H1 (cell line): Measurements from ENCODE around the gene HOXB8. TPM values are rescaled to one million over a fixed set of nuclear protein-coding genes. Genes with fewer than 3 reads are reported as not detected.
A peak's percentile ranks its signal among the peaks of the same experiment; 100 is the strongest.

Experiments used
- CTCF ChIA-PET: fragments of 300-600 bp; sonication (Branson Sonifier 250); formaldehyde crosslinking; loops from one replicate; lab custom pipeline; 2021; ENCODE audit not compliant: partially characterized antibody; lab: Charles Lee
- POLR2A ChIA-PET: fragments of 300-600 bp; sonication (Branson Sonifier 250); formaldehyde crosslinking; loops from one replicate; lab custom pipeline; 2021; ENCODE audit warnings: inconsistent platforms; ENCODE audit not compliant: partially characterized antibody; lab: Charles Lee
- DNase-seq, 2 experiments: peaks; one replicate each; pipeline versions ENCODE4 v3.0.0 to v3.0.0-alpha.2; 2010 to 2022; ENCODE audit warnings: low spot score in 2 of 2, low read depth in 1 of 2, mixed read lengths in 1 of 2
- FAIRE-seq: peaks from 2 replicates; lab custom pipeline; 2011; peaks lifted over from hg19 to GRCh38; lab: Jason Lieb, UNC
- H2AFZ ChIP-seq: 2 replicates; pipeline ENCODE4 v1.8.1; 2012; ENCODE audit warnings: low read length, inconsistent platforms
- H2AK5ac ChIP-seq: 2 replicates; pipeline ENCODE4 v1.6.1; 2013; ENCODE audit warnings: low read depth, low read length
- H2BK120ac ChIP-seq: replicated peaks from 2 replicates; pipeline ENCODE3; 2013; ENCODE audit warnings: low read depth, low read length, inconsistent platforms
- H2BK12ac ChIP-seq: 2 replicates; pipeline ENCODE4 v1.6.1; 2013; ENCODE audit warnings: low read depth, low read length
- H2BK15ac ChIP-seq: 2 replicates; pipeline ENCODE4 v1.6.1; 2013; ENCODE audit warnings: low read length
- H2BK20ac ChIP-seq: 2 replicates; pipeline ENCODE4 v1.6.1; 2013; ENCODE audit warnings: low read length
- H2BK5ac ChIP-seq: 2 replicates; pipeline ENCODE4 v1.6.1; 2013; ENCODE audit warnings: low read depth, low read length
- H3K14ac ChIP-seq: 2 replicates; pipeline ENCODE4 v1.6.1; 2013; ENCODE audit warnings: inconsistent platforms; ENCODE audit not compliant: insufficient read length
- H3K18ac ChIP-seq: 2 replicates; pipeline ENCODE4 v1.6.1; 2013; ENCODE audit warnings: low read length; ENCODE audit errors: extremely low read depth
- H3K23ac ChIP-seq: 2 replicates; pipeline ENCODE4 v1.6.1; 2013; ENCODE audit warnings: inconsistent platforms; ENCODE audit not compliant: insufficient read length
- H3K23me2 ChIP-seq: 2 replicates; pipeline ENCODE4 v1.6.1; 2013; ENCODE audit warnings: low read depth, low read length
- H3K27ac ChIP-seq: 2 replicates; pipeline ENCODE4 v1.6.1; 2011; ENCODE audit warnings: low read depth, low read length, inconsistent platforms
- H3K27me3 ChIP-seq, 4 experiments: replicated peaks in 1 of 4; 1 replicate in 1 of 4; 2 replicates in 3 of 4; pipeline versions ENCODE4 v1.6.1 to v1.8.1; 2011 to 2013; ENCODE audit warnings: low read length in 3 of 4, mild to moderate bottlenecking in 3 of 4, inconsistent platforms in 2 of 4, mixed read lengths in 2 of 4, moderate library complexity in 1 of 4; ENCODE audit not compliant: control insufficient read depth in 3 of 4, insufficient read depth in 3 of 4; ENCODE audit errors: extremely low read depth in 1 of 4
- H3K36me3 ChIP-seq, 4 experiments: 2 replicates each; pipeline versions ENCODE4 v1.6.1 to v1.8.1; 2011 to 2013; ENCODE audit warnings: mild to moderate bottlenecking in 4 of 4, low read length in 3 of 4, moderate library complexity in 2 of 4, control low read depth in 1 of 4, inconsistent platforms in 1 of 4; ENCODE audit not compliant: insufficient read depth in 4 of 4, control insufficient read depth in 2 of 4
- H3K4ac ChIP-seq: replicated peaks from 2 replicates; pipeline ENCODE3; 2013; ENCODE audit warnings: low read length, low read depth, mixed read lengths, inconsistent platforms; ENCODE audit not compliant: insufficient read length
- H3K4me1 ChIP-seq, 4 experiments: replicated peaks in 1 of 4; 1 replicate in 1 of 4; 2 replicates in 3 of 4; pipeline versions ENCODE4 v1.6.1 to v1.8.1; 2011 to 2013; ENCODE audit warnings: low read length in 3 of 4, inconsistent platforms in 2 of 4, mixed read lengths in 1 of 4; ENCODE audit not compliant: insufficient read depth in 4 of 4, control insufficient read depth in 3 of 4
- H3K4me2 ChIP-seq, 2 experiments: 2 replicates each; pipeline versions ENCODE4 v1.6.1 to v1.8.1; 2011 to 2013; ENCODE audit warnings: low read depth in 2 of 2, low read length in 2 of 2, control low read depth in 1 of 2, inconsistent platforms in 1 of 2, mild to moderate bottlenecking in 1 of 2; ENCODE audit not compliant: insufficient read depth in 1 of 2
- H3K4me3 ChIP-seq, 4 experiments: fragments of 200-600, 300-600 bp in 1 of 4; sonication (generic), shearing (Covaris generic), sonication (Bioruptor Twin) in 1 of 4; 2 replicates each; pipeline versions ENCODE4 v1.5.1 to v1.8.1; 2011 to 2016; ENCODE audit warnings: low read length in 4 of 4, low read depth in 3 of 4, control low read depth in 2 of 4, inconsistent platforms in 2 of 4, mild to moderate bottlenecking in 2 of 4, mixed read lengths in 1 of 4, moderate library complexity in 1 of 4; ENCODE audit not compliant: insufficient read depth in 2 of 4; ENCODE audit errors: extremely low read depth in 1 of 4
- H3K56ac ChIP-seq: replicated peaks from 2 replicates; pipeline ENCODE3; 2013; ENCODE audit warnings: low read depth, mild to moderate bottlenecking, mixed read lengths, low read length, inconsistent platforms; ENCODE audit not compliant: insufficient read length
- H3K79me1 ChIP-seq: 2 replicates; pipeline ENCODE4 v1.6.1; 2013; ENCODE audit warnings: low read depth, low read length, control low read depth
- H3K79me2 ChIP-seq, 2 experiments: 2 replicates each; pipeline versions ENCODE4 v1.6.1 to v1.8.1; 2012 to 2013; ENCODE audit warnings: low read length in 2 of 2, mild to moderate bottlenecking in 2 of 2, inconsistent platforms in 1 of 2; ENCODE audit not compliant: insufficient read depth in 2 of 2, control insufficient read depth in 1 of 2
- H3K9ac ChIP-seq, 4 experiments: replicated peaks in 1 of 4; 1 replicate in 1 of 4; 2 replicates in 3 of 4; pipeline versions ENCODE4 v1.6.1 to v1.8.1; 2011 to 2013; ENCODE audit warnings: low read depth in 3 of 4, low read length in 3 of 4, control low read depth in 2 of 4, mild to moderate bottlenecking in 2 of 4, moderate library complexity in 2 of 4, inconsistent platforms in 1 of 4; ENCODE audit errors: extremely low read depth in 1 of 4
- H3K9me3 ChIP-seq, 2 experiments: 2 replicates each; pipeline versions ENCODE4 v1.6.1 to v1.8.1; 2012 to 2013; ENCODE audit warnings: mild to moderate bottlenecking in 2 of 2, moderate library complexity in 2 of 2, control low read depth in 1 of 2, inconsistent platforms in 1 of 2, low read depth in 1 of 2, low read length in 1 of 2, mixed read lengths in 1 of 2; ENCODE audit not compliant: insufficient read depth in 2 of 2
- H4K20me1 ChIP-seq, 2 experiments: replicated peaks in 1 of 2; 2 replicates each; pipeline versions ENCODE3 to v1.8.1; 2011 to 2013; ENCODE audit warnings: inconsistent platforms in 2 of 2, low read length in 2 of 2, mild to moderate bottlenecking in 1 of 2; ENCODE audit not compliant: insufficient read depth in 2 of 2, control insufficient read depth in 1 of 2
- H4K5ac ChIP-seq: 2 replicates; pipeline ENCODE4 v1.6.1; 2013; ENCODE audit warnings: low read length, low read depth, mixed read lengths, inconsistent platforms; ENCODE audit not compliant: insufficient read length
- H4K8ac ChIP-seq: 2 replicates; pipeline ENCODE4 v1.8.0; 2013; ENCODE audit warnings: mild to moderate bottlenecking, moderate library complexity, low read length, inconsistent platforms; ENCODE audit not compliant: insufficient read depth; ENCODE audit errors: extremely low read depth
- H4K91ac ChIP-seq: replicated peaks from 2 replicates; pipeline ENCODE3; 2013; ENCODE audit warnings: low read length, mixed read lengths, inconsistent platforms; ENCODE audit not compliant: insufficient read length
- CBX8 ChIP-seq: fragments of 300-800, 300-1000 bp; sonication (generic); IDR thresholded peaks from 2 replicates; pipeline ENCODE4 v1.7.1; 2016; ENCODE audit warnings: low read depth, low read length, borderline replicate concordance
- JUN ChIP-seq: IDR thresholded peaks from 2 replicates; pipeline ENCODE4 v1.6.1; 2011; ENCODE audit warnings: low read depth, mild to moderate bottlenecking, improper control_type of control experiment, low read length
- polyA plus RNA-seq, 7 experiments: library from polyadenylated mRNA; depleted of rRNA in 3 of 7; stranded (reverse) in 5 of 7; unstranded in 2 of 7; fragments of >200 nt in 5 of 7; fragments of 200-250 nt in 2 of 7; gene quantifications; 1 replicate in 5 of 7; 2 replicates in 1 of 7; 4 replicates in 1 of 7; pipeline versions ENCODE4 v1.2.1 to v1.2.3, GENCODE V29; 2011 to 2013; ENCODE audit warnings: missing spikeins in 2 of 7, mixed read lengths in 2 of 7
- total RNA-seq: library from RNA; stranded (reverse); fragmentation: NEBNext Ultra II Directional; extraction: Animal tissue kit (Norgen Biotek cat#: 25700); gene quantifications from 2 replicates; pipeline ENCODE4 v1.2.1, GENCODE V29; 2021

Gene HOXB8
- total and polyA plus RNA-seq, 2 of the 8 experiments (the other 6 are each of a cell fraction or from before 2014, with no cell fraction given): not detected

GRCh38 chr17:48609033-48609432, 6.1 kb downstream of the HOXB8 start:
- Histone ChIP-seq H3K4me3 (no peak overlapping the region), H2BK20ac (no peak overlapping the region), H3K4me2 (no peak overlapping the region), H2AFZ (no peak overlapping the region), H2BK120ac (no peak overlapping the region), H2AK5ac (no peak overlapping the region), H3K27me3 (peaks cover 97 to 100% (median 99%) of the 10 kb centered on the region in 4 experiments), H2BK12ac (no peak overlapping the region), H3K36me3 (peaks cover 0 to 15% (median 0%) of the 10 kb centered on the region in 4 experiments; a peak in 1 of 8 replicates), H4K5ac (no peak overlapping the region), H3K14ac (no peak overlapping the region), H3K18ac (no peak overlapping the region), H2BK15ac (no peak overlapping the region), H3K9ac (no peak overlapping the region), H3K79me1 (no peaks in the 10 kb centered on the region), H4K20me1 (peaks cover 23 to 40% of the 10 kb centered on the region in 2 experiments), H3K9me3 (no peaks in the 10 kb centered on the region), H3K23ac (no peak overlapping the region), H2BK5ac (no peak overlapping the region), H4K91ac (no peak overlapping the region), H4K8ac (no peak overlapping the region), H3K27ac (no peak overlapping the region), H3K23me2 (peaks cover 2% of the 10 kb centered on the region; the same call in 1 of the 2 replicates), H3K56ac (no peak overlapping the region), H3K4ac (no peak overlapping the region), H3K79me2 (no peaks in the 10 kb centered on the region), H3K4me1 (peaks cover 0 to 7% (median 3%) of the 10 kb centered on the region in 4 experiments; a peak in 5 of 7 replicates)
- ChIA-PET POLR2A (interaction anchor here (0.7 kb wide), 1 partner anchor 89 kb away, joined by 3 read pairs; no protein-coding TSS in a partner anchor), CTCF (interaction anchor here (0.6 to 2.3 kb wide), 13 partner anchors 8 to 582 kb away, joined by 3 to 10 read pairs (median 3); no protein-coding TSS in a partner anchor)
- no peak for FAIRE-seq
- TF ChIP-seq CBX8: peak; percentile 43; the same call in 1 of the 2 replicates
- no peak for TF ChIP-seq JUN
- TF ChIP-seq, all 59 proteins: peak for 1
- DNase-seq: no peak
